ENCODE data around the gene TCF7L1. TPM values are rescaled to one million over a fixed set of nuclear protein-coding genes. Genes with fewer than 3 reads are reported as not detected.

TCF7L1 gene
- polyA plus RNA-seq, 1 experiment = 3.2 TPM

DNA sequence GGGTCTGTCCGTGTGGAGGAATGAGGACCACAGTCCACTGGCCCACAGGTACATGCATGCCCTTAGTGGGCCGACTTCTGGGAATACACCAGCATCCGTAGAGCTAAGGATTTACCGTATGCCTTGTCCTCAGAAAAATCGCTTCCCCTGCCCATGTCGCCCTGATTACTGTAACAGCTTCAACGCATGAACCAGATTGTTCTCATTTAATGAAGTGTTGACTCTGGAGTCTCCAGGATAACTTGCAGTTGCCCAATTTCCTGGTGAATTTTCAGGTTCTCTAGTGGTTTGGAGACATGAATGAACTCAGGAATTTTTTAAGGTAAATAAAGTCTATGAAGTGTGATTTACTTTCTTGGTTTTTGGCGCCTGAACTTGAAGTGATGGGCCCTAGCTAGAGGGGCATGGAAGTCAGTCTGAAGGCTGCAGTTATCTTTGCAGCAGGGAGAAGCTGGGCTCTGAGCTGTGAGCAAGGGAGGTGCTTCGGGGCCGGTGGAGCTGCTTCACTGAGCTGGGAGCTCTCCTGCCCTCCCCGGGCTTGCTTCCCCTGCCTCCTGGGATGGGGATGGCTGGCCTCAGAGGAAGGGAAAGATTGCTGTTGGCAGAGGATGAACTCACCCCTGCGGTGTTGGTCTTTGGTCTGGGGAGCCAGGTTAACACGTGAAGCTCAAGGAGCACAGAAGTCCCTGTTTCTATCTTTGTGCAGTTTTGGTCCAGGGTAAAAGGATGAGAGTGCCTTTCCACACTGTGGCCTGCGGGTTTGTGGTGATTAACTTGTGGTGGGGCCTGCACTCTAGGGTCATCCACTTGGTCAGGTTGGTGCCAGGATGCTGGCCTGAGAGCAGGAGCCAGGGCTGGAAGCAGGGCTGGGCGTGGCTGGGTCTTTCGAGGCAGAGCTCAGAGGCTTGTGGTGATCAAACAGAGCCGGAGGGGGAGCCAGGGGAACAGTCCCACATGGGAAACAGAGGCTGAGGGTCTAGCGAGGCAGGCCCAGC, 28.1 kb downstream of the TCF7L1 start:
- H3K27me3 ChIP-seq (ENCODE audit: control insufficient read depth, insufficient read depth, low read length) = no peaks in the 10 kb centered on the region
- POLR2A ChIA-PET = no interaction called here
- H3K36me3 ChIP-seq (ENCODE audit: control insufficient read depth, insufficient read depth, low read length) = no peaks in the 10 kb centered on the region
- CTCF ChIA-PET = no interaction called here
- no peak for DNase-seq (ENCODE audit: low read depth)
- no peak for TF ChIP-seq CTCF (IDR thresholded peaks at IDR 0.05; ENCODE audit: insufficient read depth, low read depth, low read length)
- H3K4me3 ChIP-seq (ENCODE audit: low read depth, low read length) = no peak overlapping the region

- no peaks in the 10 kb centered on the region for H3K36me3 ChIP-seq (ENCODE audit: control insufficient read depth, insufficient read depth, low read length)
- no peaks in the 10 kb centered on the region for H3K27me3 ChIP-seq (ENCODE audit: control insufficient read depth, insufficient read depth, low read length)
- no peak for DNase-seq (ENCODE audit: low read depth)
- no peak for TF ChIP-seq CTCF (IDR thresholded peaks at IDR 0.05; ENCODE audit: insufficient read depth, low read depth, low read length)
- ChIA-PET CTCF (interaction anchor here (0.7 to 1.5 kb wide), 7 partner anchors 9 to 122 kb away, joined by 3 to 4 read pairs (median 3); no protein-coding TSS in a partner anchor), POLR2A (no interaction called here)
- no peak overlapping the region for H3K4me3 ChIP-seq (ENCODE audit: low read depth, low read length)
These were observed 29.6 kb downstream of the TCF7L1 start for GRCh38 chr2:85162746-85163301.

DNA sequence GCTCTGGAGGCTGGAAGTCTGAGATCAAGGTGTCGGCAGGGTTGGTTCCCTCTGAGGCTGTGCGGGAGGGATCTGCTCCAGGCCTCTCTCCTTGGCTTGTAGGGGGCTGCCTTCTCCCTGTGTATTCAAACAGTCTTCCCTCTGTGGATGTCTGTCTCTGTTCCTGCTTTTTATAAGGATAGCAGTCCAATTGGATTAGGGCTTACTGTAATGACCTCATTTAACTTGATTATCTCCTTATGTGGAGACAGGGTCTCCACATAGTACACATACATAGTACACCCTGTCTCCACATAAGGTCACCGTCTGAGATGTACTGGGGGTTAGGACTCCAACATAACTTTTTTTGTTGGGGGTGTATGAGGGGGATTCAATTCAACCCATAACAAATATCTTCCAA, 30.5 kb downstream of the TCF7L1 start:
- no peak overlapping the region for H3K4me3 ChIP-seq (ENCODE audit: low read depth, low read length)
- no peaks in the 10 kb centered on the region for H3K36me3 ChIP-seq (ENCODE audit: control insufficient read depth, insufficient read depth, low read length)
- DNase-seq (ENCODE audit: low read depth) = no peak
- no peak for TF ChIP-seq CTCF (IDR thresholded peaks at IDR 0.05; ENCODE audit: insufficient read depth, low read depth, low read length)
- ChIA-PET POLR2A (no interaction called here), CTCF (interaction anchor here (1.0 to 1.5 kb wide), 3 partner anchors 11 to 121 kb away, joined by 3 to 4 read pairs (median 3); no protein-coding TSS in a partner anchor)
- H3K27me3 ChIP-seq (ENCODE audit: control insufficient read depth, insufficient read depth, low read length) = no peaks in the 10 kb centered on the region

DNA sequence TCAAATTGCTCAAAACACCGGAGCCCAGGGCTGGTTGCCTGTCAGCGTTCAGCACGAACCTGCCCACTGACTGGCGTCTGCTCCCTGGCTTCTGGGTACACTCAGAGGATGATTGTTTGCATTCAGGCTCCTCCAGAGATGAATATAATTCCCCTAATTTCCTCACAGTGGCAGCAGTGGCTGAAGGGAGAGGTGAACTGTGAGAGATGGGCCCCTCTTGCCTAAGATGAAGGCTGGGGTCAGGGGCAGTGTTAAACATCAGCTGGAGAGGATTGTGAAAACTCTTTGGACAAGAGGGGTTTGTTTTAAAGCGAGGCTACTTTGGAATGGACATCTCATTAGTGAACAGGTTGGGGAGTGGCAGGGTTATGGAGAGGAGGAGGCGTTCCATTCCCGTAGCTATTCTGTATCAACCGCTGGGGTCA, 31.0 kb downstream of the TCF7L1 start:
- Histone ChIP-seq H3K36me3 (ENCODE audit: control insufficient read depth, insufficient read depth, low read length) (no peaks in the 10 kb centered on the region), H3K4me3 (ENCODE audit: low read depth, low read length) (no peak overlapping the region), H3K27me3 (ENCODE audit: control insufficient read depth, insufficient read depth, low read length) (no peaks in the 10 kb centered on the region)
- no peak for DNase-seq (ENCODE audit: low read depth)
- ChIA-PET CTCF (interaction anchor here (2.1 kb wide), 1 partner anchor 97 kb away, joined by 5 read pairs; no protein-coding TSS in a partner anchor), POLR2A (no interaction called here)
- TF ChIP-seq CTCF (IDR thresholded peaks at IDR 0.05; ENCODE audit: insufficient read depth, low read depth, low read length) = no peak

- Histone ChIP-seq H3K36me3 (ENCODE audit: control insufficient read depth, insufficient read depth, low read length) (no peaks in the 10 kb centered on the region), H3K4me3 (ENCODE audit: low read depth, low read length) (no peak overlapping the region), H3K27me3 (ENCODE audit: control insufficient read depth, insufficient read depth, low read length) (no peaks in the 10 kb centered on the region)
- TF ChIP-seq CTCF (IDR thresholded peaks at IDR 0.05; ENCODE audit: insufficient read depth, low read depth, low read length) = no peak
- POLR2A ChIA-PET = no interaction called here
- CTCF ChIA-PET = interaction anchor here (1.0 to 2.1 kb wide), 2 partner anchors 98 to 120 kb away, joined by 4 to 5 read pairs; no protein-coding TSS in a partner anchor
- no peak for DNase-seq (ENCODE audit: low read depth)
These were observed 32.0 kb downstream of the TCF7L1 start for GRCh38 chr2:85165088-85165690.
